ENCODE results near the gene NEU4.
"Not testable (repeated sequence)": the region's sequence is repeated elsewhere in the genome, so short reads cannot be mapped to it uniquely, and the experiment has no call there.

Gene NEU4

DNA sequence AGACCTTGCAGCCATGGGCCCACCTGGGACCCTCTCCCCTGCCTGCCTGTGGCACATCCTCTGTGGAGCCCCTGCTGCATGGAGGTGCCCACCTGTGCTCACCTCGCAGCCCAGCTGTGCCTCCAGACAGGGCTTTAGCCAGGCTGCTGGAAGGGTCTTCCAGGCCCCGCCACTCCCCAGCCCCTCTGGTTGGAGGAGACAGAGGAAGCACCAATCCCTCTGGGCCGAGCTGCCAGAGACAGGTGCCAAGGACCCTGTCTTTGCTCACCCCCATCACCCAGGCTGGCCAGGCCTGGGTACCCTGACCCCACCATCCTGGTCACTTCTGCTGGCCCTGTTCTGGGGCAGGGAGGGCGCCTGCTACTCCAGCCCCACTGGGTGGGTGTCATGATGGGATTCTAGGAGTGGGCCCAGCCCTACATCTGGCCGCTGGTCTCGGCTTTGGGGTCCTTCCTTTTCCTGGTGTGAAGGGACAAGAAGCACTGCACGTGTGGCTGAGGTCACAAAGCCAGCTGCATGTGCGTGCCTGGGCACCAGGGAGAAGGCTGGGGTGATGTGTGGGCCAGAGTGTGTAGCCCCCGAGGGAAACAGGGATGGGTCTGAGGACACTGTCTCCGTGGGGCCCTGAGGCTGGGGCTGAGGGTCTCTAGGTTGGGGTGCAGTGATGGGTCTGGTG lies 9.3 kb upstream of the NEU4 start:
- DNase-seq (ENCODE audit: low read depth), result no peak

DNA sequence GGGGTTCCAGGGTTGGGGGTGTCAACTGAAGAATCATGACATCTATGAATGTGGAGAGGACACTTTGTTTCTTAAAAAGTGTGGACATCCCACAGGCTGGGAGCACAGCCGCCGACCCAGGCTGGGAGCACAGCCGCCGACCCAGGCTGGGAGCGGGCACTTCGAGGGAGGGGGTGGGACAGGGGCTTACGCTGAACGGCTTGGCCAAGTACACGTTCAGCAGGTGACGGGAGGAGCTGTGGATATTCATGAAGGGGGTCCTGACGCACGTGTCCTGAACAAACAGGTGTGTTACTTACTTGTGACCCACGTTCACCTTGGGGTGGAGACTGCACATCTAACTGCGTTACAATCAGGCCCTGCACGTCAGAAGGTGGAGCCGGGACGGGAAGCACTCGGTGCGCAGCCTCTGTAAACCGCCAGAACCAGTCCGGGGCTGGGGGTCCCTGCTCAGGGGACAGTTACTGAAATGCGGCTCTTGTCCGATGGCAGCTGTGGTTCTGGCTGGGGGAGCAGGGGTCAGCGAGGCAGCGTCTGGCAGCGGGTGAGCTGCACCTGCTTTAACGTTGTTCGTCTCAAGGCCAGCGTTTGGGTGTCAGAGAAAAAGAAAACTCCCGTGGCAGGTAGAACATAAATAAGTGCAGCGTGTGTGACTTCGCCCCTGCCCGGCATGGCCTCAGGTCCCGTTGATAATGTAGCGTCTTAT lies 8.6 kb upstream of the NEU4 start:
- DNase-seq (ENCODE audit: low read depth), result not testable (repeated sequence)

DNA sequence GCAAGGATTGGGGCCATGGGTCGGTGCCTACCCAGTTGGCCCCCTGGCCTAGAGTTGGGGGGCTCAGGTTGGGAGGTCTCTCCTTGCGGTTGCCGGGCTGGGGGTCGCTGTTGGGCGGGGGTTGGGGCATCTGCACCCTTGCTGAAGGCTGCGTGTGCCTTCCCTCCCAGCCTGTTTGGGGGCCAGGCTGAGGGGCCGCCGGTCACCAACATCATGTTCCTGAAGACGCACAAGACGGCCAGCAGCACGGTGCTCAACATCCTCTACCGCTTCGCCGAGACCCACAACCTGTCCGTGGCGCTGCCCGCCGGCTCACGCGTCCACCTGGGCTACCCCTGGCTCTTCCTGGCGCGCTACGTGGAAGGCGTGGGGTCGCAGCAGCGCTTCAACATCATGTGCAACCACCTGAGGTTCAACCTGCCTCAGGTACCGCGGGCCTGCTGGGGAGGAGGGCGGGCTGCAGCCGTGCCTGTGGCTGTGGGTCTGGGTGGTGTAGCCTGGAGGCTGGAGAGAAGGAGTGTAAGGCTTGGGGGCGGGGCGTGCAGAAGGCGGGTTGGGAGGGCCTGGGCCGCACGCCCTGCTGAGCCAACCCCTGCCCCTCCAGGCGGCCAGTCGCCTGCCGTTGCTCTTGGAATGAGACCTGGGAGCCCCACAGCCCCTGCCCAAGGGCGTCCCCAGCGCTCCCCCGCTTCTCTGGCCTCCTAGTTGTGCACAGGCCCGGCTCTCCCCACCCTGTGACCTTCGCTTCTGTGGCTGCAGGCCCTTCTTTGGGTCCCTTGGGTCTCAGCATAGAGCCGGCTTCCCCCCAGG lies 7.2 kb upstream of the NEU4 start:
- no peak for DNase-seq (ENCODE audit: low read depth)

DNA sequence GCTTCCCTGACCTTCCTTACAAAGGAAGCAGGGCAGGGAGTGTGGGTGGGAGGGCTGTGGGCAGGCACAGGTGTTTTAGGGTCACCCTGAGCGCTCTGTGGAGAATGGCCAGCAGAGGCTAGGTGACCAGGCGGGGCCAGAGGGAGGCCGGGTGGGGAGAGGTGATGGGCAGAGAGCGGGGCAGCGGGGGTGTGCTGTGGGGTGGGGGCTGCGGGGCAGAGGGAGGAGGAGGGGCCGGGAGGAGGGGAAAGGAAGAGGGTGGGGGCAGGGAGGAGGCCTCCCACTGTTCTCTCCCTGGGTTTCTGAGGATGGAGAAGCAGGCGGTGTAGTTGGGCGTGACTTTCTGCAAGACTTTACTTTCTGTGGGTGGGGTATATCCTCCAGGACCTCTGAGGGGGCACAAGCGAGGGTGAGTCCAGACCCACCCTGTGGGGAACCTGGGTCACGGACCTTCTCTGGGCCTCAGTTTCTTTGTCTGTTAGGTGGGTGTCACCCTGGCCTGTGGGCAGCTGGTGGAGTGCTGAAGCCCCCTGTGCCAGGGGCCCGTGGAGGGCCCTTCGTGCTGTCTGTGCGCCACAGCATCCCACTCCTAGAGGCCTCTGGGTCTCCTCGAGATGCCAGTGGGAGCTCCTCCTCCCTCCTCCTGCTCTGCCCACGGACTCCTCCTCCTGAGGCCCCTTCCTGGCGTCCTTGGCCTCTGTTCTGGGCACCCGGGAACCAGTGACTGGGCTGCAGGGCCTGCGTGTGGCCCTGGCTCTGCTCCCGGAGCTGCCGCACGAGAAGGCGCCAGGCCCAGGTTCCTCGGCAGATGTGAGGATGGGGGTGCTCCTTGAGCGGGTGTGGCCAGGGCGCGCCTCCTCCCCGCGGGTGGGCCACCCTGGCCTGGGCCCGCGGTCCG lies 6.3 kb upstream of the NEU4 start:
- DNase-seq (ENCODE audit: low read depth), result no peak

DNA sequence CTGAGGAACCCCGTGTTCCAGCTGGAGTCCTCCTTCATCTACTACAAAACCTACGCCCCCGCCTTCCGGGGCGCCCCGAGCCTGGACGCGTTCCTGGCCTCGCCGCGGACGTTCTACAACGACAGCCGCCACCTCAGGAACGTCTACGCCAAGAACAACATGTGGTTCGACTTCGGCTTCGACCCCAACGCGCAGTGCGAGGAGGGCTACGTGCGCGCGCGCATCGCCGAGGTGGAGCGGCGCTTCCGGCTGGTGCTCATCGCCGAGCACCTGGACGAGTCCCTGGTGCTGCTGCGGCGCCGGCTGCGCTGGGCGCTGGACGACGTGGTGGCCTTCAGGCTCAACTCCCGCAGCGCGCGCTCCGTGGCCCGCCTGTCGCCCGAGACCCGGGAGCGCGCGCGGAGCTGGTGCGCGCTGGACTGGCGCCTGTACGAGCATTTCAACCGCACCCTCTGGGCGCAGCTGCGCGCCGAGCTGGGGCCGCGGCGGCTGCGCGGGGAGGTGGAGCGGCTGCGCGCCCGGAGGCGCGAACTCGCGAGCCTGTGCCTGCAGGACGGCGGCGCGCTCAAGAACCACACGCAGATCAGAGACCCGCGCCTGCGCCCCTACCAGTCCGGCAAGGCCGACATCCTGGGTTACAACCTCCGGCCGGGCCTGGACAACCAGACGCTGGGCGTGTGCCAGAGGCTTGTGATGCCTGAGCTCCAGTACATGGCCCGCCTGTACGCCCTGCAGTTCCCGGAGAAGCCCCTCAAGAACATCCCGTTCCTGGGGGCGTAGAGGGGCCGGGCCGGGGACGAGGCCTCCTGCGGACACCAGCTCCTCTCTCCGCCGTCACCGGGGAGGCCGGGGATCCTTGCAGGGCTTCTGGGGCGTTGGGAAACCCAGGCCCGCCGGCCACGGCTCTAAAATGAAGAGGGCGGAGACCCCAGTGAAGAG lies 5.3 kb upstream of the NEU4 start:
- no peak for DNase-seq (ENCODE audit: low read depth)

- no peak for DNase-seq (ENCODE audit: low read depth)
These were observed 4.4 kb upstream of the NEU4 start for GRCh38 chr2:241804326-241805229.

DNA sequence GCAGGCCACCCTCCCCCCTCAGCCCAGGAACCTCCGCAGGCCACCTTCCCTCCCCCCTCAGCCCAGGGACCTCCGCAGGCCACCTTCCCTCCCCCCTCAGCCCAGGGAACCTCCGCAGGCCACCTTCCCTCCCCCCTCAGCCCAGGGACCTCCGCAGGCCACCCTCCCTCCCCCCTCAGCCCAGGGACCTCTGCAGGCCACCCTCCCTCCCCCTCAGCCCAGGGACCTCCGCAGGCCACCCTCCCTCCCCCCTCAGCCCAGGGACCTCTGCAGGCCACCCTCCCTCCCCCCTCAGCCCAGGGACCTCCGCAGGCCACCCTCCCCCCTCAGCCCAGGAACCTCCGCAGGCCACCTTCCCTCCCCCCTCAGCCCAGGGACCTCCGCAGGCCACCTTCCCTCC lies 2.8 kb upstream of the NEU4 start:
- DNase-seq (ENCODE audit: low read depth), result not testable (repeated sequence)

- no peak for DNase-seq (ENCODE audit: low read depth)
These were observed 807 bp upstream of the NEU4 start for GRCh38 chr2:241808051-241808720.

DNA sequence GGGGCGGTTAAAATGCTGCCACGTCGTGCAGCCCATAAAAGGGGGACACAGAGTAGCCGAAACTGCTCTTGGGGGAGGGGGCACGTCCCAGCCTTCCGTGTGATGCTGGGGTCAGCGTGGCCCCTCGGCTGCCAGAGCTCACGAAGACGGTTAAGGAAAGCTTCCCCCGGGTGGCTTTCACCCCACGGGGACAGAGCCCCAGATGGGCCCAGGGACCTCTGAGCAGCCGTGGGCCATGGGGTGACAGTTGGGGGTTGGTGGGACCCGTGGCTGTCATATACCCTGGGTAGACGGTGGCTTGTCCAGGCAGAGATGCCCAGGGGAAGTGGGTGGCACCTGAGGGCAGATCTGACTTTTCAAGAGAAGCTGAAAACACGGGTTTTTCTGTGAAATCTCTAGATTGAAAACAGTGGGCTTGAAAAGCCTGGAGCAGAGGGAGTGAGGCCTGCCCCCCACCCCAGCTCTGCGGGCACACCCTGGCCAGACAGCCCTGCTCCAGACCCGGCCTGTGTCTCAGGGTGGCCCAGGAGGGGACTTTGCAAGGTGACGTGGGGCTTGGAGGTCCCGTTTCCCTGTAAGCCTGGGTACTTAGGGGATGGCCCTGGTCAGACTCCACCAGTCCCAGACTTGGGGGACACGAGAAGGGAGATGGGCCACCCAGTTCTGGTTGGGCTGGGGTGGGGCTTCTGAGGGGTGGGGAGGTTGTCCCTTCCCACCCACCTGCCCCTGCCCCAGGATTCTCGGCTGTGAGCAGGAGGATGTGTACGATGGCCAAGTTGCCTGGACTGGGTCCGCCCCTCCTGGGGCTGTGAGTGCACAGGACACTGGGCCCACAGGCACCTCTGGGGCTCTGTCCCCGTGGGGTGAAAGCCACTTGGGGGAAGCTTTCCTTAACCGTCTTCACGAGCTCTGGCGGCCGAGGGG lies 652 bp downstream of the NEU4 start:
- no peak for DNase-seq (ENCODE audit: low read depth)

DNA sequence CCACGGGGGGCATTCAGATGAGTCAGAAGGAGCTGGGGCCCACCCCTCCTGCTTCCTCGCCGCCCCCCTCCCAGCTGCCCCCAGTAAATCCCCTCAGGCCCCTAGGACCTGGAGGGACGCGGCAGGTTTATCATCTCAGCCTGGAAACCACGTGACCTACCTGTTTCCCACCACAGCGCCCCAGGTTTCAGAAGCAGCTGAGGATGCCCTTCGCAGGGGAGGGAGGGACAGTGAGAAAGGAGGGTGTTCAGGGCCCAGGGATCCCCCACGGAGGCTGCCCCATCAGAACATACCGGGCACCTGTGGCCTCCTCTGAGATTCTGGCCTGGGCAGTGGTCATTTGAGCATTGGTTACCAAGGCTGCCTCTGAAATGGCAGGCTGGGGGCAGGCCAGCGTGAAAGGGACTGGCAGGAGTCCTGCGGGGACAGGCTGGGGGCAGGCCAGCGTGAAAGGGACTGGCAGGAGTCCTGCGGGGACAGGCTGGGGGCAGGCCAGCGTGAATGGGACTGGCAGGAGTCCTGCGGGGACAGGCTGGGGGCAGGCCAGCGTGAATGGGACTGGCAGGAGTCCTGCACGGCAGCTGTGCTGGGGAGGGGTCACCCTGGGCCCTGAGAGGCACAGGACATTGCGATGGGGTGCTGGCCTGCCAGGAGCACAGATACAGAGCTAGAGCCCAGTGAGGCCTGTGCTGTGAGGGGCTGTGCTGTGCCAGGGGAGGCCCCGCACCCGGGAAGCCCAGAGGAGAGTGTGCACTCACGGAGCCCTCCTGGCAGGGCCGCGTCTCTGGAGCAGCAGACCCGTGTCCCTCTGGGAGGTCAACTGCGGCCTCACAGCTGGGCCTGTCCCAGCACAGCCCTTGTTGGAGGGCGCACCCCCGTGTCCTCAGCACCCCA lies 1.6 kb downstream of the NEU4 start:
- no peak for DNase-seq (ENCODE audit: low read depth)

- DNase-seq (ENCODE audit: low read depth), result no peak
These were observed 2.4 kb downstream of the NEU4 start for GRCh38 chr2:241811201-241811951.

GRCh38 chr2:241811952-241812729 lies 3.1 kb downstream of the NEU4 start:
- DNase-seq (ENCODE audit: low read depth), result no peak

DNA sequence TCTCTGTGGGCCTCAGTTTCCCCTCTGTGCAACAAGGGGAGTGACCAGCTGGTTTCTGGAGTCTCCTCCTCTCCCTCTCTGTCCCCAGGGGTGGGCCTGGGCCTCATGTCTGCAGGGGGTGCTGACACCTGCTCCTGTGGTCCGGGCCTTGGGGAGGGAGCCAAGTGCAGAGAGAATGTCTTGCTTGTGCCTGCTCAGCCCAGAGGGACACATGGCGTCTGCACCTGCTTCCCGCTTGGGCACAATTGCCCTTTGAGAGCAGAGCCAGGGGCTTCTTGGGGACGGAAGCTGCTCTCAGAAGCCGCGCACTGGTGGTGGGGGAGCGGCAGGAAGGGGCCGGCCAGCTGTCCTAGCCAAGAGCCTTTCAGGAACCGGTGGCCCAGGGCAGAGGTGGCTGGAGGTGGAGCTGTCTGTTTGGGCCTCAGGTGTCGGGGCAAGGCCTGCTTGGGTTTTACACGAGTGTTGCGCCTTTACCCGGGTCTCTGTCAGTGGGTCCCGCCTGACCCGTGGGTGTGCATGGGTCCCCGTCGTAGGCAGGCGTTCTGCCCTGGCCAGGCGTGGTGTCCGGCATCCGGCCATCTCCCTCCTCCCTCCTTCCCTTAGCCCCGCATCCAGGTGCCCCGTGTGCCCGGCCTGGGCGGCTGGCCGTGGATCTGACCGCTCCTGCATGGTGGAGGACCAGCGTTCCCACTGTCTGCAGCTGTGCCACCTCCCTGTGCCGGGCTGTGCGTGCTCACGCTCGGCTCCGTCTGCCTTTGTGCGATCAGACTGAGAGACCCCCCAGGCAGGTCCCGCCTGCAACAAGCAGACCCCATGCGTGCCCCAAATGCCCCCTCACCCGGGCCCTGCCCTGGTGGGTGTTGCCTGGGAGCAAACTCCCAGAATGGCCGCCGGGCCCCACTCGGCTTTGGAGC lies 4.0 kb downstream of the NEU4 start:
- DNase-seq (ENCODE audit: low read depth), result no peak

- DNase-seq (ENCODE audit: low read depth), result no peak
These were observed 4.8 kb downstream of the NEU4 start for GRCh38 chr2:241813644-241814392.
